KMS-11 (cell line): ENCODE data around the gene EEFSEC.

Source experiments
- H2AFZ ChIP-seq: fragments of 200-600 bp; sonication (generic); 2 replicates; pipeline ENCODE4 v1.6.1; 2016; ENCODE audit warnings: antibody characterized with exemption, mixed run types, low read depth
- H3K27ac ChIP-seq: fragments of 200-600 bp; sonication (generic); 2 replicates; pipeline ENCODE4 v1.6.1; 2016; ENCODE audit warnings: mild to moderate bottlenecking, mixed run types
- H3K27me3 ChIP-seq: fragments of 200-600 bp; sonication (generic); 2 replicates; pipeline ENCODE4 v1.6.1; 2017; ENCODE audit warnings: mild to moderate bottlenecking, low read depth, mixed run types, moderate library complexity; ENCODE audit not compliant: insufficient read depth
- H3K36me3 ChIP-seq: fragments of 200-600 bp; sonication (generic); 2 replicates; pipeline ENCODE4 v1.6.1; 2017; ENCODE audit warnings: mild to moderate bottlenecking, mixed run types; ENCODE audit not compliant: insufficient read depth
- H3K4me1 ChIP-seq: fragments of 200-600 bp; sonication (generic); 2 replicates; pipeline ENCODE4 v1.6.1; 2016; ENCODE audit warnings: mild to moderate bottlenecking, low read depth, mixed run types; ENCODE audit not compliant: poor library complexity, severe bottlenecking
- H3K4me2 ChIP-seq: fragments of 200-600 bp; sonication (generic); 2 replicates; pipeline ENCODE4 v1.7.0; 2016; ENCODE audit warnings: mild to moderate bottlenecking, mixed run types
- H3K4me3 ChIP-seq: fragments of 200-600 bp; sonication (generic); IDR thresholded peaks from 2 replicates; pipeline ENCODE4 v1.6.1; 2017; ENCODE audit warnings: low read depth, low read length, mixed read lengths; ENCODE audit not compliant: insufficient read depth
- H3K79me2 ChIP-seq: fragments of 200-600 bp; sonication (generic); 2 replicates; pipeline ENCODE4 v1.6.1; 2016; ENCODE audit warnings: low read depth, mixed run types; ENCODE audit not compliant: insufficient read depth
- H3K9ac ChIP-seq: fragments of 200-600 bp; sonication (generic); 2 replicates; pipeline ENCODE4 v1.6.1; 2016; ENCODE audit warnings: mild to moderate bottlenecking, mixed run types
- H4K20me1 ChIP-seq: fragments of 200-600 bp; sonication (generic); 2 replicates; pipeline ENCODE4 v1.6.1; 2016; ENCODE audit warnings: mild to moderate bottlenecking, mixed run types; ENCODE audit not compliant: insufficient read depth
- CTCF ChIP-seq: fragments of 200-600 bp; sonication (generic); conservative IDR thresholded peaks from 2 replicates; pipeline ENCODE4 v1.6.1; 2017; ENCODE audit warnings: low read depth, mild to moderate bottlenecking, antibody characterized with exemption, low read length, moderate library complexity, mixed read lengths

EEFSEC gene

GRCh38 chr3:128203169-128203568, 49.9 kb downstream of the EEFSEC start:
- Histone ChIP-seq H3K9ac (no peak overlapping the region), H3K27me3 (no peaks in the 10 kb centered on the region), H3K36me3 (no peaks in the 10 kb centered on the region), H3K27ac (no peak overlapping the region), H3K4me3 (no peak overlapping the region), H3K79me2 (no peaks in the 10 kb centered on the region), H3K4me2 (no peak overlapping the region), H3K4me1 (no peaks in the 10 kb centered on the region), H2AFZ (no peak overlapping the region), H4K20me1 (no peaks in the 10 kb centered on the region)
- TF ChIP-seq CTCF, result no peak

DNA sequence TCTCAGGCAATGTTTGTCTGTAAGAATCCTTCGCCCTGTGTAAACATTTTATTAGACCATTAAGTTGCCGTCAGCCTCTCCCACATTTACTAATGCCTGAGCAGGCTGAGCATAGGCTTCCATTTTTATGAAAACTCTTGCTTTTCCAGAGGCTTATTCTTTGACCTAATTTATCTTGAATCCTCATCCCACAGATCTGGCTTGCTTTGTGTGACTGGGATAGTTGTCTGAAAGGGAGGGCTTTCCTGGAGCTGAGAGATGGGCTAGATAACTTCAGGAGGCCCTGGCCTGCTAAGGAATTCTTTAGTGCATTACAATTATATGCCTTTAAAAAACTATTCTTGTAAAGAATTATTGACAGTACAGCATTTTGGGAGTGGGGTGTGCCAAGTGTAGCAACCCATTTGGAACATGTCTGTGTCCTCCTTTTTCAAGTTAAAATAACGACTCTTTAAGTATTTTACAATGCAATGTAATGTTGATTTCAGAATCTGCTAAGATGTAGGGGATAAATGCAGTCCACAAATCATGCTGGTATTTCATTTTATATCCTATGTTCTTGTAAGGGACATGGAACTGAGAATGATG, 52.4 kb downstream of the EEFSEC start:
- TF ChIP-seq CTCF, result no peak
- H3K9ac ChIP-seq, result no peak overlapping the region
- no peaks in the 10 kb centered on the region; the same call in 1 of the 2 replicates for H3K79me2 ChIP-seq
- H3K4me1 ChIP-seq, result no peaks in the 10 kb centered on the region
- no peak overlapping the region for H3K4me3 ChIP-seq
- H3K4me2 ChIP-seq, result no peak overlapping the region
- H3K27me3 ChIP-seq, result no peaks in the 10 kb centered on the region
- H2AFZ ChIP-seq, result no peak overlapping the region
- H4K20me1 ChIP-seq, result no peaks in the 10 kb centered on the region
- no peak overlapping the region for H3K27ac ChIP-seq
- no peaks in the 10 kb centered on the region for H3K36me3 ChIP-seq

GRCh38 chr3:128207951-128208350, 54.7 kb downstream of the EEFSEC start:
- H2AFZ ChIP-seq, result no peak overlapping the region
- no peaks in the 10 kb centered on the region for H3K27me3 ChIP-seq
- no peaks in the 10 kb centered on the region for H3K4me1 ChIP-seq
- H3K36me3 ChIP-seq, result no peaks in the 10 kb centered on the region
- TF ChIP-seq CTCF, result no peak
- H4K20me1 ChIP-seq, result no peaks in the 10 kb centered on the region
- H3K79me2 ChIP-seq, result no peaks in the 10 kb centered on the region; the same call in 1 of the 2 replicates
- no peak overlapping the region for H3K27ac ChIP-seq
- H3K4me2 ChIP-seq, result no peak overlapping the region
- no peak overlapping the region for H3K9ac ChIP-seq
- no peak overlapping the region for H3K4me3 ChIP-seq

- Histone ChIP-seq H3K27me3 (no peaks in the 10 kb centered on the region), H3K4me1 (peaks cover 8% of the 10 kb centered on the region), H2AFZ (no peak overlapping the region), H3K4me2 (no peak overlapping the region), H3K27ac (no peak overlapping the region), H4K20me1 (peaks cover 4% of the 10 kb centered on the region; the same call in 1 of the 2 replicates), H3K79me2 (no peaks in the 10 kb centered on the region; the same call in 1 of the 2 replicates), H3K36me3 (no peaks in the 10 kb centered on the region), H3K9ac (no peak overlapping the region), H3K4me3 (no peak overlapping the region)
- TF ChIP-seq CTCF, result no peak
Measured at GRCh38 chr3:128210711-128211110, 57.4 kb downstream of the EEFSEC start.
